K562 (cell line): ENCODE data around the gene BMP10. TPM values are rescaled to one million over a fixed set of nuclear protein-coding genes. Genes with fewer than 3 reads are reported as not detected.

Experiments used
- BACH1 ChIP-seq: fragments of 200-800 bp; sonication (Bioruptor generic); IDR thresholded peaks from 2 replicates; pipeline ENCODE4 v1.6.1; 2016; ENCODE audit warnings: missing genetic modification characterization, missing compliant biosample characterization
- BRD4 ChIP-seq: fragments of 200-600 bp; sonication (generic); IDR thresholded peaks from 2 replicates; pipeline ENCODE4 v1.6.1; 2017; ENCODE audit warnings: inconsistent platforms
- CBFA2T3 ChIP-seq: fragments of 450-650 bp; IDR thresholded peaks from 2 replicates; pipeline ENCODE4 v1.6.1; 2017
- ETS2 ChIP-seq: IDR thresholded peaks from 2 replicates; pipeline ENCODE4 v1.6.1; 2016; ENCODE audit warnings: borderline replicate concordance, missing genetic modification characterization, mild to moderate bottlenecking, moderate library complexity, missing compliant biosample characterization; ENCODE audit not compliant: poor library complexity, severe bottlenecking
- GTF2A2 ChIP-seq: IDR thresholded peaks from 2 replicates; pipeline ENCODE4 v1.6.1; 2016; ENCODE audit warnings: mild to moderate bottlenecking, missing genetic modification characterization, missing compliant biosample characterization
- HMGN3 ChIP-seq: IDR thresholded peaks from 2 replicates; pipeline ENCODE4 v1.6.1; 2011; ENCODE audit warnings: borderline replicate concordance, low read depth, mild to moderate bottlenecking, mixed read lengths, low read length; ENCODE audit not compliant: insufficient read length; ENCODE audit errors: extremely low read depth
- L3MBTL2 ChIP-seq: fragments of 450-650 bp; IDR thresholded peaks from 2 replicates; pipeline ENCODE4 v1.6.1; 2016; ENCODE audit warnings: mild to moderate bottlenecking, moderate library complexity
- MAZ ChIP-seq, 2 experiments: fragments of 450-650 bp in 1 of 2; sonication (generic) in 1 of 2; formaldehyde crosslinking; IDR thresholded peaks in 1 of 2; conservative IDR thresholded peaks in 1 of 2; 2 replicates each; pipeline versions ENCODE4 v1.4.0 to v1.5.0; 2020; ENCODE audit warnings: mild to moderate bottlenecking in 1 of 2, missing genetic modification reagents in 1 of 2
- MCM7 ChIP-seq, 2 experiments: fragments of 450-650 bp; IDR thresholded peaks; 2 replicates each; pipeline ENCODE4 v1.6.1; 2016 to 2018
- NCOR1 ChIP-seq: fragments of 450-650 bp; IDR thresholded peaks from 2 replicates; pipeline ENCODE4 v1.6.1; 2016; ENCODE audit warnings: mild to moderate bottlenecking, moderate library complexity
- NFE2L1 ChIP-seq: fragments of 450-650 bp; IDR thresholded peaks from 2 replicates; pipeline ENCODE4 v1.6.1; 2016; ENCODE audit warnings: missing genetic modification characterization, low read depth, mild to moderate bottlenecking, missing compliant biosample characterization, moderate library complexity, borderline replicate concordance
- PHB2 ChIP-seq: fragments of 450-650 bp; IDR thresholded peaks from 2 replicates; pipeline ENCODE4 v1.6.1; 2017; ENCODE audit warnings: low read depth
- RBBP5 ChIP-seq: fragments of 200-600 bp; sonication (generic); IDR thresholded peaks from 2 replicates; pipeline ENCODE4 v1.6.1; 2012; ENCODE audit warnings: borderline replicate concordance, mild to moderate bottlenecking, low read length, control low read depth, inconsistent platforms; ENCODE audit not compliant: insufficient read depth, poor library complexity, severe bottlenecking
- RBM15 ChIP-seq: fragments of 200-400 bp; formaldehyde crosslinking; IDR thresholded peaks from 2 replicates; pipeline ENCODE4 v1.6.1; 2018; ENCODE audit warnings: mild to moderate bottlenecking, low read length, moderate library complexity; ENCODE audit not compliant: insufficient read depth
- RNF2 ChIP-seq: sonication (generic); IDR thresholded peaks from 2 replicates; pipeline ENCODE4 v1.6.1; 2016
- STAT5A ChIP-seq: IDR thresholded peaks from 2 replicates; pipeline ENCODE4 v1.6.1; 2012; ENCODE audit warnings: low read length, inconsistent platforms, borderline replicate concordance
- TCF3 ChIP-seq: sonication (generic); formaldehyde crosslinking; IDR thresholded peaks from 2 replicates; pipeline ENCODE4 v1.4.0; 2020; ENCODE audit warnings: mild to moderate bottlenecking, missing genetic modification reagents
- TRIM24 ChIP-seq, 2 experiments: fragments of 450-650 bp; IDR thresholded peaks; 2 replicates each; pipeline ENCODE4 v1.6.1; 2016
- ZKSCAN1 ChIP-seq: fragments of 150-350 bp; IDR thresholded peaks from 2 replicates; pipeline ENCODE4 v1.6.1; 2016; ENCODE audit warnings: low read depth, low read length
- polyA plus RNA-seq, 8 experiments: library from polyadenylated mRNA; depleted of rRNA in 4 of 8; stranded (reverse) in 5 of 8; unstranded in 3 of 8; fragments of >200 nt; fragmentation: Nextera tagmentation in 2 of 8; fragmentation: Illumina TruSeq in 1 of 8; extraction: Ambion mirVana in 2 of 8; extraction: Trizol in 1 of 8; gene quantifications; 2 replicates each; pipeline versions ENCODE4 v1.2.1 to v1.2.3, GENCODE V29; 2011 to 2014; ENCODE audit warnings: inconsistent platforms in 1 of 8, missing spikeins in 1 of 8
- total RNA-seq, 7 experiments: library from RNA; depleted of rRNA in 6 of 7; stranded (reverse); fragments of >200 nt in 6 of 7; fragmentation: Illumina TruSeq in 2 of 7; extraction: Trizol in 2 of 7; gene quantifications; 2 replicates each; pipeline versions ENCODE4 v1.2.1 to v1.2.3, GENCODE V29; 2011 to 2021; ENCODE audit warnings: low replicate concordance in 1 of 7
- TF ChIP-seq, protein P1 (sequence below): fragments of 250-450 bp; sonication (Bioruptor Pico); IDR thresholded peaks from 2 replicates; pipeline ENCODE4 v1.5.0; 2021
- TF ChIP-seq, protein P2 (sequence below): IDR thresholded peaks from 2 replicates; pipeline ENCODE4 v1.6.1; 2014; ENCODE audit warnings: antibody characterized with exemption
- TF ChIP-seq, protein P3 (sequence below): fragments of 450-650 bp; formaldehyde crosslinking; IDR thresholded peaks from 2 replicates; pipeline ENCODE4 v1.4.0; 2022; ENCODE audit warnings: mild to moderate bottlenecking, moderate library complexity
- TF ChIP-seq, protein P4 (sequence below): fragments of 250-450 bp; sonication (Bioruptor Pico); IDR thresholded peaks from 2 replicates; pipeline ENCODE4 v1.5.0; 2020; ENCODE audit warnings: mild to moderate bottlenecking, borderline replicate concordance

The BMP10 gene
- total and polyA plus RNA-seq, 9 of the 15 experiments (the other 6 are each of a cell fraction or from before 2014, with no cell fraction given) = 0.11 to 0.91 (median 0.43) TPM

DNA sequence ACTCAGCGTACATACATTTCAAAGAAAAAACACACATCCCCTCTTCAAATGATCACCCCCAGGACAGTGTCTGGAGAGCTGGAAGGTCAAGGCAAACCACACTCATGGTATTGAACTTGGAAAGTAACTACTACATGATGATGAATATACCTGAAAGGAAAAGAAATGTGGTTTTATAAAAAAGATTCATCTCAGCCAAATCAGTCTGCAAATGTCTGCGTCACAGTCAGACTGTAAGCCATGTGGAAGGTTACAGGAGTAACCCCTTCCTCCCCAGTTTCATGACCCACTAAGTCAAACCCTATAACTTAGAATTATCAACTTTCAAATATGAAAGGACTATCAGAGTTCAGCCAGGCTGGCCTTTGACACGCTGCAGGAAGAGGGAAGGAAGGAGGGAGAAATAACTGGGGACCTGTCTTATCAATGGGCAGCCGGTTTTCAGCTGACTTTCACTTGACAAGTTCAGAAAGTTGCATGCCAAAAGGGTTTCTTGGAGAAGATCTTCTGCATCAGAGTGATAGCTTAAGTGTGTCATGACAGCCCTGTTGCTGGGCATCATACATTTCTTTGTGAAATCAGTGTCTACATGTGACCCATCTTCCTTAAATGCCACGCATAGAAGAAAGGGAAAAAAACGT, 7.0 kb upstream of the BMP10 start (continued):
- TF ChIP-seq TCF3 (peak; percentile 82), NFE2L1 (no peak), GTF2A2 (tag) (no peak), NCOR1 (peak; percentile 80), STAT5A (peak; percentile 56), MCM7 (IDR thresholded peaks at IDR 0.05) (no peak), MAZ (CRISPR knock-in tag; conservative IDR thresholded peaks at IDR 0.05 in 1 of 2, IDR thresholded peaks at IDR 0.05 in 1 of 2) (0 out of 4 replicates have a peak, but pooled peaks of 1 of the 2 experiments have one; percentile 21), L3MBTL2 (peak; percentile 25; the same call in 1 of the 2 replicates), RNF2 (no peak), RBM15 (no peak), CBFA2T3 (peak; percentile 93), ETS2 (tag) (no peak), HMGN3 (no peak), BRD4 (no peak), TRIM24 (IDR thresholded peaks at IDR 0.05) (peak in 1 of 2 experiments; percentile 70; a peak in 3 of 4 replicates), BACH1 (0 out of 2 replicates have a peak, but pooled peaks have one; percentile 50), PHB2 (no peak), ZKSCAN1 (no peak), RBBP5 (no peak)
- TF ChIP-seq, protein P1, sequence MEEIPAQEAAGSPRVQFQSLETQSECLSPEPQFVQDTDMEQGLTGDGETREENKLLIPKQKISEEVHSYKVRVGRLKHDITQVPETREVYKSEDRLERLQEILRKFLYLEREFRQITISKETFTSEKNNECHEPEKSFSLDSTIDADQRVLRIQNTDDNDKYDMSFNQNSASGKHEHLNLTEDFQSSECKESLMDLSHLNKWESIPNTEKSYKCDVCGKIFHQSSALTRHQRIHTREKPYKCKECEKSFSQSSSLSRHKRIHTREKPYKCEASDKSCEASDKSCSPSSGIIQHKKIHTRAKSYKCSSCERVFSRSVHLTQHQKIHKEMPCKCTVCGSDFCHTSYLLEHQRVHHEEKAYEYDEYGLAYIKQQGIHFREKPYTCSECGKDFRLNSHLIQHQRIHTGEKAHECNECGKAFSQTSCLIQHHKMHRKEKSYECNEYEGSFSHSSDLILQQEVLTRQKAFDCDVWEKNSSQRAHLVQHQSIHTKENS (CRISPR knock-in tag) = no peak
- TF ChIP-seq, protein P2, sequence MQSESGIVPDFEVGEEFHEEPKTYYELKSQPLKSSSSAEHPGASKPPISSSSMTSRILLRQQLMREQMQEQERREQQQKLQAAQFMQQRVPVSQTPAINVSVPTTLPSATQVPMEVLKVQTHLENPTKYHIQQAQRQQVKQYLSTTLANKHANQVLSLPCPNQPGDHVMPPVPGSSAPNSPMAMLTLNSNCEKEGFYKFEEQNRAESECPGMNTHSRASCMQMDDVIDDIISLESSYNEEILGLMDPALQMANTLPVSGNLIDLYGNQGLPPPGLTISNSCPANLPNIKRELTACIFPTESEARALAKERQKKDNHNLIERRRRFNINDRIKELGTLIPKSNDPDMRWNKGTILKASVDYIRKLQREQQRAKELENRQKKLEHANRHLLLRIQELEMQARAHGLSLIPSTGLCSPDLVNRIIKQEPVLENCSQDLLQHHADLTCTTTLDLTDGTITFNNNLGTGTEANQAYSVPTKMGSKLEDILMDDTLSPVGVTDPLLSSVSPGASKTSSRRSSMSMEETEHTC = no peak
- TF ChIP-seq, protein P3, sequence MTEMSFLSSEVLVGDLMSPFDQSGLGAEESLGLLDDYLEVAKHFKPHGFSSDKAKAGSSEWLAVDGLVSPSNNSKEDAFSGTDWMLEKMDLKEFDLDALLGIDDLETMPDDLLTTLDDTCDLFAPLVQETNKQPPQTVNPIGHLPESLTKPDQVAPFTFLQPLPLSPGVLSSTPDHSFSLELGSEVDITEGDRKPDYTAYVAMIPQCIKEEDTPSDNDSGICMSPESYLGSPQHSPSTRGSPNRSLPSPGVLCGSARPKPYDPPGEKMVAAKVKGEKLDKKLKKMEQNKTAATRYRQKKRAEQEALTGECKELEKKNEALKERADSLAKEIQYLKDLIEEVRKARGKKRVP (CRISPR knock-in tag) = no peak
- TF ChIP-seq, protein P4, sequence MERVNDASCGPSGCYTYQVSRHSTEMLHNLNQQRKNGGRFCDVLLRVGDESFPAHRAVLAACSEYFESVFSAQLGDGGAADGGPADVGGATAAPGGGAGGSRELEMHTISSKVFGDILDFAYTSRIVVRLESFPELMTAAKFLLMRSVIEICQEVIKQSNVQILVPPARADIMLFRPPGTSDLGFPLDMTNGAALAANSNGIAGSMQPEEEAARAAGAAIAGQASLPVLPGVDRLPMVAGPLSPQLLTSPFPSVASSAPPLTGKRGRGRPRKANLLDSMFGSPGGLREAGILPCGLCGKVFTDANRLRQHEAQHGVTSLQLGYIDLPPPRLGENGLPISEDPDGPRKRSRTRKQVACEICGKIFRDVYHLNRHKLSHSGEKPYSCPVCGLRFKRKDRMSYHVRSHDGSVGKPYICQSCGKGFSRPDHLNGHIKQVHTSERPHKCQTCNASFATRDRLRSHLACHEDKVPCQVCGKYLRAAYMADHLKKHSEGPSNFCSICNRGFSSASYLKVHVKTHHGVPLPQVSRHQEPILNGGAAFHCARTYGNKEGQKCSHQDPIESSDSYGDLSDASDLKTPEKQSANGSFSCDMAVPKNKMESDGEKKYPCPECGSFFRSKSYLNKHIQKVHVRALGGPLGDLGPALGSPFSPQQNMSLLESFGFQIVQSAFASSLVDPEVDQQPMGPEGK (CRISPR knock-in tag) = no peak
